Loucy (cell line): ENCODE data around the gene C2orf69.

ENCODE experiments used
- H2AFZ ChIP-seq: fragments of 200-600 bp; sonication (generic); 2 replicates; pipeline ENCODE4 v1.6.0; 2016; ENCODE audit warnings: antibody characterized with exemption, mild to moderate bottlenecking, low read length, moderate library complexity
- H3F3A ChIP-seq: fragments of 200-600 bp; 2 replicates; pipeline ENCODE4 v1.6.0; 2016; ENCODE audit warnings: antibody characterized with exemption, low read depth, mild to moderate bottlenecking
- H3K27me3 ChIP-seq: fragments of 200-600 bp; sonication (generic); 2 replicates; pipeline ENCODE4 v1.6.1; 2014; ENCODE audit warnings: low read length, mild to moderate bottlenecking; ENCODE audit not compliant: insufficient read depth, poor library complexity, severe bottlenecking
- H3K36me3 ChIP-seq: fragments of 200-600 bp; sonication (generic); 2 replicates; pipeline ENCODE4 v1.6.1; 2016; ENCODE audit warnings: low read length; ENCODE audit not compliant: insufficient read depth
- H3K4me1 ChIP-seq: fragments of 200-600 bp; sonication (generic); 2 replicates; pipeline ENCODE4 v1.5.1; 2014; ENCODE audit warnings: low read length, mild to moderate bottlenecking; ENCODE audit not compliant: insufficient read depth, poor library complexity, severe bottlenecking
- H3K4me2 ChIP-seq: fragments of 200-600 bp; sonication (generic); 2 replicates; pipeline ENCODE4 v1.6.0; 2014; ENCODE audit warnings: antibody characterized with exemption, low read length, low read depth, mild to moderate bottlenecking; ENCODE audit not compliant: poor library complexity, severe bottlenecking
- H3K4me3 ChIP-seq: fragments of 200-600 bp; sonication (generic); 2 replicates; pipeline ENCODE4 v1.5.1; 2014; ENCODE audit warnings: low read length, mild to moderate bottlenecking, mixed read lengths; ENCODE audit not compliant: poor library complexity, severe bottlenecking
- H3K79me2 ChIP-seq: fragments of 200-600 bp; sonication (generic); 2 replicates; pipeline ENCODE4 v1.6.1; 2014; ENCODE audit warnings: low read length; ENCODE audit not compliant: insufficient read depth
- H3K9ac ChIP-seq: fragments of 200-600 bp; sonication (generic); 2 replicates; pipeline ENCODE4 v1.6.0; 2014; ENCODE audit warnings: mild to moderate bottlenecking, low read depth, low read length, moderate library complexity; ENCODE audit not compliant: poor library complexity, severe bottlenecking
- H3K9me2 ChIP-seq: fragments of 200-600 bp; sonication (generic); replicated peaks from 2 replicates; pipeline ENCODE4 v1.6.1; 2016; ENCODE audit warnings: low read depth, low read length, mixed read lengths
- H3K9me3 ChIP-seq: fragments of 200-600 bp; sonication (generic); 2 replicates; pipeline ENCODE4 v1.6.1; 2014; ENCODE audit warnings: mild to moderate bottlenecking, antibody characterized with exemption, low read length, low read depth; ENCODE audit not compliant: insufficient read depth
- H4K20me1 ChIP-seq: fragments of 200-600 bp; sonication (generic); 2 replicates; pipeline ENCODE4 v1.6.0; 2014; ENCODE audit warnings: antibody characterized with exemption, low read length, mild to moderate bottlenecking; ENCODE audit not compliant: insufficient read depth, poor library complexity, severe bottlenecking
- CTCF ChIP-seq: fragments of 200-600 bp; sonication (generic); conservative IDR thresholded peaks from 2 replicates; pipeline ENCODE4 v1.5.1; 2014; ENCODE audit warnings: mild to moderate bottlenecking, antibody characterized with exemption, low read length
- EZH2phosphoT487 ChIP-seq: fragments of 200-600 bp; IDR thresholded peaks from 2 replicates; pipeline ENCODE4 v1.6.1; 2018; ENCODE audit warnings: antibody characterized with exemption, mild to moderate bottlenecking, moderate library complexity, borderline replicate concordance

C2orf69 gene

DNA sequence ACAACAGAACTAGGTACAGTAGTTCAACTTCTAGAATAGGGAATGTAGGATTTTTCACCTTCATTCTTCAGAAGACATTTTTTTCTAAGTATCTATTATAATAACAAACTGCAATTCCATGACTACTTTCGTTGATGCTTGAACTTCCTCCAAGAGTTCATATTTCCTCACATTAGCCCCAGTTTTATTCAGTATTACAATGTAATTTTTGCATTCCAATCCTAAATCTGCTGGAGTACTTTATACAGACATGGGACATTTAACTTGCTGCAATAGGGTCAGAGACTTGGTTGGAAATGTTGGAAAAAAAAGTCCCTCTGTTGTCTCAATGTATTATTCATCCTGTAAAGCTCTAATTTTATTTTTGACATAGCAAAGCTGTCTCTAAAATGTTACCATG lies 40.5 kb upstream of the C2orf69 start:
- TF ChIP-seq CTCF (no peak), EZH2phosphoT487 (no peak)
- Histone ChIP-seq H3K9me2 (no peaks in the 10 kb centered on the region), H3K9me3 (peaks cover 8% of the 10 kb centered on the region; the same call in 1 of the 2 replicates), H3K9ac (no peak overlapping the region), H4K20me1 (no peaks in the 10 kb centered on the region), H2AFZ (no peak overlapping the region), H3F3A (no peaks in the 10 kb centered on the region), H3K27me3 (no peaks in the 10 kb centered on the region), H3K4me2 (no peak overlapping the region), H3K36me3 (no peaks in the 10 kb centered on the region), H3K79me2 (no peaks in the 10 kb centered on the region), H3K4me3 (no peak overlapping the region), H3K4me1 (no peaks in the 10 kb centered on the region)

DNA sequence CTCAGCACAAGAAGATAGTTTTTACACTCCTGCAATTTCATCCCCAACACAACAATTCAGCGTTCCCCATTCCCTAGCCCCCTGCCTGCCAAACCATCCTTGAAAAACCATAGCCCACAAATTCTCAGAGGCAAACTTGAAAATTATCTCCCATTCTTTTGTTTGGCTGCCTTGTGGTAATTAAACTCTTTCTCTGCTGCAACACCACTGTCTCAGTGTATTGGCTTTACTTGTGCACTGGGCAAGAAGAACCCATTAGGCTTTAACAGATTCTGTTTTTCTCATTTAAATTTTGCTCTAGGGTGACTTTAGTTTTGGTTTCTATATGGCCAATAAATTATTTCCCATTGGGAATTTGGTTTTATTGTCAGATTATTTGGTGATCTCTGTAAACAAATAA lies 36.9 kb upstream of the C2orf69 start:
- H3K9ac ChIP-seq = no peak overlapping the region
- H3K9me3 ChIP-seq = peaks cover 8% of the 10 kb centered on the region; the same call in 1 of the 2 replicates
- H2AFZ ChIP-seq = no peak overlapping the region
- H3K4me3 ChIP-seq = no peak overlapping the region
- no peak overlapping the region for H3K4me2 ChIP-seq
- no peaks in the 10 kb centered on the region for H3K79me2 ChIP-seq
- no peaks in the 10 kb centered on the region for H3K36me3 ChIP-seq
- no peaks in the 10 kb centered on the region for H4K20me1 ChIP-seq
- H3K9me2 ChIP-seq = no peaks in the 10 kb centered on the region
- TF ChIP-seq CTCF = no peak
- TF ChIP-seq EZH2phosphoT487 = no peak
- H3K27me3 ChIP-seq = no peaks in the 10 kb centered on the region
- H3K4me1 ChIP-seq = no peaks in the 10 kb centered on the region
- H3F3A ChIP-seq = no peaks in the 10 kb centered on the region

GRCh38 chr2:199875400-199875799 lies 35.7 kb upstream of the C2orf69 start:
- Histone ChIP-seq H4K20me1 (no peaks in the 10 kb centered on the region), H3K79me2 (no peaks in the 10 kb centered on the region), H3K4me2 (no peak overlapping the region), H3F3A (no peaks in the 10 kb centered on the region), H3K4me1 (no peaks in the 10 kb centered on the region), H3K4me3 (no peak overlapping the region), H3K27me3 (no peaks in the 10 kb centered on the region), H3K36me3 (no peaks in the 10 kb centered on the region), H3K9me2 (no peaks in the 10 kb centered on the region), H3K9ac (no peak overlapping the region), H3K9me3 (peaks cover 8% of the 10 kb centered on the region; the same call in 1 of the 2 replicates), H2AFZ (no peak overlapping the region)
- TF ChIP-seq CTCF = no peak
- TF ChIP-seq EZH2phosphoT487 = no peak
